MM.1S (cell line): ENCODE measurements around the gene APOC1.

Experiments used
- CTCF ChIP-seq: fragments of 300-600 bp; sonication (generic); IDR thresholded peaks from 2 replicates; pipeline ENCODE4 v1.5.1; 2016; ENCODE audit warnings: antibody characterized with exemption, low read length, mixed read lengths
- EZH2 ChIP-seq: fragments of 300-600 bp; sonication (generic); optimal IDR thresholded peaks from 2 replicates; pipeline ENCODE3; 2017; ENCODE audit warnings: low read depth, mild to moderate bottlenecking, antibody characterized with exemption, low read length, mixed read lengths
- EZH2phosphoT487 ChIP-seq: fragments of 300-600 bp; sonication (generic); IDR thresholded peaks from 2 replicates; pipeline ENCODE4 v1.6.1; 2018; ENCODE audit warnings: antibody characterized with exemption, low read length

GRCh38 chr19:44909775-44910174 is 4.6 kb upstream of the APOC1 start:
- no peak for TF ChIP-seq CTCF
- TF ChIP-seq EZH2phosphoT487, result no peak
- no peak for TF ChIP-seq EZH2
